HPDE6-E6E7 (cell line): ENCODE results near the gene MAGI1.
"Not testable (repeated sequence)": the region's sequence is repeated elsewhere in the genome, so short reads cannot be mapped to it uniquely, and the experiment has no call there.

ENCODE experiments used
- DNase-seq: peaks from one replicate; pipeline ENCODE4 v3.0.0; 2011; ENCODE audit warnings: missing footprints; ENCODE audit errors: extremely low spot score

Gene MAGI1

DNA sequence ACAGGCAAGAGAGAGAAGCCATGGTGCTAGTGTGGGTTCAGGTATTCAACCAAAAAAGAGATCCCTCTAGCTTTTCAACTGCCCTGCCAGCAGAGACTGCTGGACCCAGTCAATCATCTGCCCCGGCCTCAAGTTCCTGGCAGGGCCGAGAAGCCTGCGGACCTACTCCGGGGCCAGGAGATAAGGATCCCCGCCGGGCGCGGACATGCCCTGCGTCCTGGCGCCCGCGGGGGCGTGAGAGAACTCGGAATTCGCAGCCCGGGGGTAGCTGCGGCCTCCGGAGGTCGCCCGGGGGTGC is 821 bp upstream of the MAGI1 start:
- DNase-seq, result no peak

- DNase-seq, result no peak
These were observed 363 bp downstream of the MAGI1 start for GRCh38 chr3:66038384-66038725.

- DNase-seq, result no peak
These were observed 740 bp downstream of the MAGI1 start for GRCh38 chr3:66037986-66038369.

DNA sequence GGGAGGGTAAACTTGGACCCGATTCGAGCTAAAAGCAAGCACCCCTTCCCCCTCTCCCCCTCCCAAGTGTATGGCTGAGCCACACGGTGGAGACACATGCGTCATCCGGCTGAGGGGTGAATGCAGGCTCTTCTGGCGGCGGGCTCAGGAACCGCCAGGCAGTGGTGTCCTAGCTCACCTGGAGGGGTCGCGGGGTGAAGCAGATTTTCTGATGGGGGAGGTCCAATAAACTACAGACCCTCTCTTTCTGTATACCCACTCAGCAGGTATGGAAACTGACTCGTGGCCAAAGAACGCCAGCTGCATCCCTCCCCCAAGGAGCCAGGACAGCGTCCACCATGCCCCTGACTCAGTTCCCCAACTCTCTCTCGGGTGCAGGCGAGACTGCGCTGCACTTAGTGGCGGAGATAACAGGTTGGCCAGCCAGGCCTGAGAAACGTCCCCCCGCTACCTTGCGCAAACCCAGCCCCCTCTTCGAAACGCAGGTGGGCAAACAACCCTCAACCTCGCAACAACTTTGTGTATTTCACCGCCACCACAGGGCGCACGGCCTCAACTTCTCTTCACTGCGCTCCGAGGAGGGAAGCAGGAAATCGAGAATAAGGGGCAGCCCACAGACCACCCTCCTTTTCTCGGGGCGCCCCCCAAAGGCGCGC is 1.3 kb downstream of the MAGI1 start:
- DNase-seq, result no peak

DNA sequence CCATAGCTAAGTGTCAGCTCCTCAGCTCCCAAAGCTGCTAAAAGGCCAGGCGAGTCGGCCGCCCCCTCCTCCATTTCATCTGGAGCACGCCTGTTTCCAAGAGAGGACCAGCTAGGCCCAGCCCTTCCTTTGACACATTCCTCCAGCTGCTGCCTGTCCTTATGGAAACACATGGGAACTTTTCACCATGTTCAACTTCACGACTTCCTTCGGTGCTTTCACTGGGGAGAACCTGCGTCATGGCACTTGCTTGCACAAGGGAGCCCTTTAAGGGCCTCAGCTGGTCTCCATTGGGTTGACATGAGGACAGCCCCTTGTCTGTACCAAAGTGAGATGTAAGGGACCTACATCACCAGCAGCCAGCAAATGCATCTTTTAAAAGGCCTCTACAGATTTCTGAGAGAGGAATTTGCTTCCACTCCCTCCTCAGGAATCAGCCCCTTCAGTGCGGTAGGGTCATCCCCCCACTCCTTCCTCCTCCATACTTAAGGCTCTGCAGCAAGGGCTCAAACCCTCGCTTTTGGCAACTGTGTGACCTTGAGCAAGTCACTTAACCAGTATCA is 2.1 kb downstream of the MAGI1 start:
- DNase-seq, result no peak

- no peak for DNase-seq
These were observed 2.8 kb downstream of the MAGI1 start for GRCh38 chr3:66035763-66036477.

DNA sequence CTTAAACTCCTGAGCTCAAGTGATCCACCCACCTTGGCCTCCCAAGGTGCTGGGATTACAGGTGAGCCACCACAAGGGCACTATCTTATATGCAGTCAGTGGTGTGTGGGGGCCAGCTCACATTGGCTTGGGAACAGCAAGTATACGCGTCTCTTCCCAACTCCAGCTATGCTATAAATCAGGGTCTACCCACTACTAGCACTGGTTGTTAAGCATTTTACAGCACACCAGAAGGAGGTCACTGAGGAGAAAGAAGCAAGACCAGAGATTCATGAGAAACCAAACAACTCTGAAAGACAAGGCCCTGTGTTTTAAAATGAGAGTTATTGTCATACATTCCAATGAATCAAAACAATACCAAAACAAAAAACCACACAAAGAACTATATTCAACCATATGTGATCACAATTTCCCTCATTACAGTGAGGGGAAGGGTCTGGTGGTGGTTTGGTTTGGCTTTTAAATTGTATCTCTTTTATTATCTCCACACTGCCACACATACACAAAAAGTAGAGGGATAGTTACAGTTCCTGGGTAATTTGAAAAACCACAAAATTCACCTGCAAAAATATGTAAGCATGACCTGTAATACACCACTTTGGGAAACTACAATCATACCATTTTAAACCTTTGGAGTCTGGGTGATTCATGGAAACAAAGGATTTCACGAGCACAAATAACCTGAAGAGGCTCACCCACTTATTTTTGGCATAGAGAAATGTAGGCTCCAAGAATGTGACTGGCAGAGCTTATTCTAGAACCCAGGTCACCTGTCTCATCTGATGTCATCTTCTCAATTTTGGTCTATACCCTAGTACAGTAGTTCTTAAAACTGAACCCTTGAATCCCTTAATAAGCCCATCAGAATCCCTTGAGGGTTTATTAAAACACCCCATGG is 5.2 kb downstream of the MAGI1 start:
- DNase-seq, result no peak

- no peak for DNase-seq
These were observed 7.5 kb downstream of the MAGI1 start for GRCh38 chr3:66031102-66031698.

- DNase-seq, result no peak
These were observed 9.3 kb downstream of the MAGI1 start for GRCh38 chr3:66029443-66029842.

GRCh38 chr3:66029014-66029413 is 9.7 kb downstream of the MAGI1 start:
- DNase-seq, result no peak

DNA sequence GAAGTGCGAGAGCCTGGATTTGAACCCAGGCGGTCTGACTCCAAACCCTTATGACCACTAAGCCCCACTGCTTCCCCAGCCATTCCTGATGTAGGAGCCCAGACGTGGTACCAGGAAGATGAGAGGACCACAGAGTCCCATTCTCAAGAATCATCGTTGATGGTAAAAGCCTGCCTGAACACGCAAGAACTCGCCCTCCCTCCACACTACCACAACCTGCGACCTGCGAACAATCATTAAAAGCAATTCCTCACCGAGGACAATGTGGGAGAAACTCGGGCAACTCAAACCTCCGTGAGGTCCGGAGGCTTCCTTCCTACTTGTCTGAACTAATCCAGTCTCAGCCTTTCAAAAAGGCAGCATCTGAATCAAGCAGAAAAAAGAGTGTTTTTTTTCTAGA is 10.3 kb downstream of the MAGI1 start:
- no peak for DNase-seq

- not testable (repeated sequence) for DNase-seq
These were observed 11.6 kb downstream of the MAGI1 start for GRCh38 chr3:66027099-66027498.

GRCh38 chr3:66023738-66024385 is 14.9 kb downstream of the MAGI1 start:
- no peak for DNase-seq

DNA sequence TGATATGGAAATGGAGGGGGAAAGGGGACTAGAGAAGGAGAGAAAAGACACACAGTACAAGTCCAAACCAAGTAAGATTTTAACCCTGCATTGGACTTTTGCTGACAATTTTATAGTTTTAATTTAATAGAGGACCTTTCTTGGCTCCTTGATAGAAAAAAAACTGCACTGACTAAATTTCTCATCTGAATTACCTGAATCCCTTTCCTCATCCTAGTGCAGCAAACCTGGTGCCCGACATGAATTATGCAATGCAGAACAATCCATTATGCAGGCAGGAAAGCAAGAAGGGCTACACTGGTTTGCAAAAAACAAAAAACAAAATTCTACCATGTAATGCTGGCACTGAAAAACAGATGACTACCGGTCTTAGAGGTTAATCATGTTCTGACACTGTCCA is 15.5 kb downstream of the MAGI1 start:
- no peak for DNase-seq

DNA sequence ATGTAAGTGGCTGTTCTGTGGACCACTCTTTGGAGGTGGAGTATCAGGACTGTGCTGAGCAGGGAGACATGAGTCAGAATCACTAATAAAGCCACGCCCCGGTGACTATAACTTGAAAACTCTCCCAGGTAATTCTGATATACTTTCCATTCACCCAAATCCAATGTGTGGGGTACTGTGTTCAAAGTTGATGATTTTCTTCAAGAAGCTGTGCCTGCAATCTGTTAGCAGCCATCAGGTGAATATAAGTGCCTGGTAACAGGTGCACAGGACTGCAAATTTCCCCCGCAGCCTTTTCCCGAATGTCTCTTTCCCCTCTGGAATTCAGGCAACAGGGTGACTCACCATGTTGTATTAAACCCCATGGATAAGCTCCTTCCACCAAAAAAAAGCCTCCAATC is 17.0 kb downstream of the MAGI1 start:
- DNase-seq, result no peak

DNA sequence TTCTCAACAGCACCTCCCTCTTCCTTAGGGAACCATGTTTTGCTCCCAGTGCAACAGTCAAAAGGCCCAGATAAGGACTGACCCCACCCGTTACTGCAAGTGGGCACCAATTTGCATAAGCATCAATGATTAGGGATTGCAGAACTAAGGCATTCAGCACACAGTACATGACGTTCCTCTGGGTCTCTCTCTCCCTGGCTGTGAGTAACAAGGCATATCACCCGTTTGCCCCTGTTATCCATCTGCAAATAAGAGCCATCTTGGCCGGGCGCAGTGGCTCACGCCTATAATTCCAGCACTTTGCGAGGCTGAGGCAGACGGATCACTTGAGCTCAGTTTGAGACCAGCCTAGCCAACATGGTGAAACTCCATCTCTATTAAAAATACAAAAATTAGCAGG is 18.8 kb downstream of the MAGI1 start:
- no peak for DNase-seq

DNA sequence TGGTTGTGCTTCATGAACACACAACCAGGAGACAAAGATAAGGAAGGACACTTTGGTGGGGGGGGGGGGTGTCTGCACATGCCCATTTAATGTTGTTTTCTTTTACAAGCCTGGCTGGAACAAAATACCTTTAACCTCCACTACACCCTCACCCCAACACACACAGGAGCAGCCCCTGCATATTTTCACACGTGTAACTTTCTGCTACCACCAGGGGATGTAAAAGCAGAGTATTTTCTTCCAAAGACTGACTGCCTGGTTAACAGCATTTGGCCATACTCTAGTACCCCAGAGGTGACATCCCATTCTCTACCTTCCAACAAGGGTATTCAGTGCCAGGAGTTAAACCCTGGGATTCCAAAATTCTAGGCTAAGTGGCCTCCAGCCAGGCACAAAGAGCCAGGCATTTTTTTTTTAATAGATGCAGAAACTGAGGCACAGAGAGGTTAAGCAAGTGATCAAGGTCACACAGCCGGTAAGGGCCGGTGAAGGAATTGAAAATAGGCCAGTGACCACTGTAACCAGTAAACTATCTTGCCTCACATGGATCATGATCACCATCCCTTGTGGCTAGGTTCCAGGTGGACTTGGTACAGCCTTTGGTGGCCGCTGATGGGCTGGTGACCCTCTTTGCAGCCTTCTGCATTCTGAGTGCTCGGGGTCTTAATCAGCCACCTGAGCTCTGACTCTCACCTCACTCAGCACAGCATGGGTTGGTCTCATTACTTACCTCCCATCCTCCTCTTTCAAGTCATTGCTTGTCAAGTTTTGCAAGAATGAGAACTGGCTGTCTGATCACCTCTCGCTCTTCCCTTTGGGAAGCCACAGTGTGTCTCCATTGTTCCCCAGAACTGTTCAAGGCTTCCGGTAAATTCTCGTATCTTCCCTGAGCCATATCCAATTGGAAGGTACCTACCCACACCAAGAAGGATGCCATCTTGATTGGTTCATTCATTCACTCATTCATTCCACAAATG is 20.4 kb downstream of the MAGI1 start:
- DNase-seq, result no peak

DNA sequence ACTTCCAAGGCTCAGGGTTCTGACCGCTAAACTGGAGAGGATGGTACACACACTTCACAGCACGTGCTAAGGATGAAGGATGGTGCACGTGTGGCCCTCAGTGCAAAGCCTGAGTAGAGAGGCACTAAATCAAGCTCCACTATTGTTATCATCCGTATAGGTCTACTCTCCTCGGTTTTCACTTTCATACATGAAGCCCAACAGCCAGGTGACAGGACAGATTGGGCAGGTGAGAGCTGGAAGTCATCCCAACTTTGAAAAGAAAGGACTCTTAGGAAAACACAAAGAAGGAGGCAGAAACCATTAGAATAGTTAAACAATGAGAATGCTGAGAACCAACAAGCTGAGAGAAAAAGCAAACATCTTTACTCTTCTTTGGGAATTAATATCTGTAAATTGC is 21.1 kb downstream of the MAGI1 start:
- DNase-seq, result no peak

DNA sequence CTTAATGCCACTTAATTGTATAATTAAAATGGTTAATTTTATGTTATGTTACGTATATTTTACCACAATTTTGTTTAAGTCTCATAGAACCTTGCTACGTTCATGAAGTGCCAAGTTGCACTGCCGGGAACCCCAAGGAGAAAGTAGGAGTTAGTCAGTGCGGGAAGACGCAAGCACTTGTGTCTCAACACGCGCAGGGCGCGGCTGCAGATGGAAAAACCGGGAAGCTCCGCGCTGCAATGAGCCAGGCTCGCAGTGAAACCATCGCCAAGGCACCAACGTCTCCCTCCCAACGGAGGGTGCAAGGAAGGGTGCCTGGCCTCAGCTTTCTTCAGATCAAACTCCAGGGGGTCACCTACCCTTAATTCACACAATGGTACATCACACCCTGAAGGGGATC is 21.6 kb downstream of the MAGI1 start:
- DNase-seq, result no peak

DNA sequence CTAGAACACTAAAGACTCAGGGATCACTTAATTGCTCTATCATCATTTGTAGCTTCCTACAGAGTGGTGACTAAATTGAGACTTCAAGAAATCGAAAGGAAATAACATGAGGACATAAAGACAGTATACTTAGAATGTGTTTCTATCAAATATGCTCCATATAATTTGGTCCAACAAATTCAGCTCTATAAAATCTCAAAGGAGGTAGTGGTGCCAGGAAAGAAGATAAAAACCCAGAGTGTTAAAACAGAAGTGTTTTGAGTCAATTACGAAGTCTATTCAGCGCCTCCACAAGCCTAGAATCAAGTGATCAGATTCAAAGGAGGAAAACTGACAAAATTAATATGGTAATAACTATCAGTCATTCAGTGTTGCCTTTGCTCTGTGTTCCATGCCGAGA is 22.9 kb downstream of the MAGI1 start:
- no peak for DNase-seq

GRCh38 chr3:66014651-66015050 is 24.1 kb downstream of the MAGI1 start:
- DNase-seq, result no peak
